D341Med (cell line): ENCODE data around the gene CFAP77.

Source experiments
- DNase-seq: peaks from one replicate; pipeline ENCODE4 v3.0.0; 2012; ENCODE audit warnings: low spot score

Gene CFAP77

DNA sequence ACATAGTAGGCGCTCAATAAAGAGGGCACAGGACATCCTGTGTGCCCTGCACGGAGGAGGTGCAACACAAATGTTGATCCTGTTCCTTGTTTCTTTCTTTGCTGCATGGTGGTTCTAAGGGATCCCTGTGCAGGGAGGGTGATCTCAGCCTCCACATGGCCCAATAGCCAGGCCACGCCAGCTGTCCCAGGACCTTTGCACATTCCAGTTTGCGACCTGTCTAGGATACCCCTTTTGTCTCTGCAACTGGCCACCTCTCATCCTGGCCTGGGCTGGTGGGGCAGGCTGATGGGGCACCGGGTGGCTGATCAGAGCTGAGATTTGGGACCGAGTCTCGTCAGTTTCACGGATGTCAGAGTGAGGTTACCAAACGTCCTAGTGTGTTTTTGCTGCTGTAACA is 79.5 kb downstream of the CFAP77 start:
- no peak for DNase-seq

GRCh38 chr9:132494857-132495256 is 84.8 kb downstream of the CFAP77 start:
- DNase-seq = no peak

DNA sequence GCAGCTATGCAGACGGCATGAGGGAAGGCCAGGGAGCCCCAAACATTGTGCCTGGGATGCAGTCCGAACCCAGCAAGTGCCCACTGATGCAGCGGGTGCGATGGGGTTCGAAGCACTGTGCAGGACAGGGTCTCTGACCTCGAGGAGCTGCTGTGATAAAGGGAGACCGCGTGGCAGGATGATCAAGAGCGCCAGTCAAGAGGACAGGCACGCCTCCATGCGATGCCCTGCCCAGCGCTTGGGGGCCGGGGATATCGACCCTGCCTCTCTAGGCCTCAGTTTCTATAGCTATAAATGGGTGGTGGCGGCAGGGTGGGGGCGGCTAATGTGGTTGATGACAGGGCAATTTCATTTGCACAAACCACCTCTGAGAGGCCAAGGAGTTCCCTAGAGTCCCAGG is 87.7 kb downstream of the CFAP77 start:
- no peak for DNase-seq

GRCh38 chr9:132498531-132499210 is 88.7 kb downstream of the CFAP77 start:
- no peak for DNase-seq

GRCh38 chr9:132499251-132499650 is 89.2 kb downstream of the CFAP77 start:
- no peak for DNase-seq

DNA sequence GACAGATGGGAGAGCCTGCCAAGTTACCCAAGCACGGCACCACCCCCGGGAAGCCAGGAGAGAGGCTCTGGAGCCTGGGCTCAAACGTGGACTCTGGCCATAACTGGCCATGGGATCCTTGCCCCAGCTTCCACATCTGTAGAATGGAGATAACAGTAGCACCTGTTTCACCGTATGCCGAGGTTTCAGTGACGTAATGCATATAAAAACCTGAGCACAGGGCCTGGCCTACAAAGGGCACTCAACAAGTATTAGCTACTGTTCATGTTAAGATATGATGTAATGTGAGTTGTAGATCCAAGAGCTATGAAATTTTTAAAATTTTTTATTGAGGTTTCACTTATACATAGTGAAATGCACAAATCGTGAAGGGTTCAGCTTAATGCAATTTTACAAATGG is 90.2 kb downstream of the CFAP77 start:
- DNase-seq = no peak

- DNase-seq = no peak
Measured at GRCh38 chr9:132502480-132502879, 92.5 kb downstream of the CFAP77 start.

DNA sequence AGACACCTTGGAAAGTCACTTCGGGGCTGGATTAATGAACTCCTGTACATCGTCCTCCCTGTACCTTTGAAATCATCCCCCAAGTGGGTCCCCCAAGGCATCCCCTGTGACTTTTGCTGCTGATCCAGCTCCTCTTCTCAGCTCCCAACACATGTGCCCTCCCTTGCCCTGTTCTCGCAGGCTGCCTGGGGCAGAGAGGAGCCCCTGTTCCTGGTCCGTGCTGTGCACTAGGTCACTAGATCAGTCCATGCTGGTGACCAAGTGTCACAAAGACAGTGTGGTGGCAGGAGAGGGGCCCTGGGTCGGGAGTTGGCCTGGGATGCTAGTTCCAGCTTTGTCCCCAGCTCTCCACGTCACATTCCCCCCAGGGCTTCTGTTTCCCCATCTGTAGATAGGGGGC is 93.1 kb downstream of the CFAP77 start:
- DNase-seq = no peak

- DNase-seq = no peak
Measured at GRCh38 chr9:132504488-132504887, 94.5 kb downstream of the CFAP77 start.

DNA sequence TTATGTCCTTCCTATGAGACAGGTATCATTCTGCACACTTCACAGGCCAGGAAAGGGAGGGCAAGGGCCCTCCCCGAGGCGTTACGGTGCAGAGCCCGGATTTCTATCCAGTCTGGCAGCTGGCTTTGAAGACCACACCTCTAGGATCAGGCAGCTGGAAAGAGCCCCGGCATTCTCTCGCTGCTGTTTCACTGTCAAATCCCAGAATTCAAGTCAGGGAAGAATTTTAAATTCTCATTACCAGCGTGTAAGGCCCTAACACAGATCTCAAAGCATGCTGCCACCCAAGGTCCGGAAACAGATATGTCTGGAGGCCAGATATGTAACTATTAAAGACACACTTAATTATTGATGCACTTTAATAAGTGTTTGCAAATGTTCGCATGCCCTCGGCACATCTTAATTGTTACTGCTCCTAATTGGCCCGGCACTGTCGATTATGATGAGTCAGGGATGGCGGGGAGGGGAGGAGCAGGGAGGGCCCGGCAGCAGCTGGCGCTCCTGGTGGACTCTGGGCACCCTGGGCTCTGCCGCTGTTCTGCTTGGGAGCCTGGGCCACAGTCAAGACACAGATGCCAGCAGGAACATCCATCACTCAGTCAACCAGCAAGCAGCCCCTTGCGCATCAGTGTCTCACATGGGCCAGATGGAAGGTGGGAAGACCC is 96.1 kb downstream of the CFAP77 start:
- no peak for DNase-seq

- DNase-seq = no peak
Measured at GRCh38 chr9:132506977-132507669, 97.1 kb downstream of the CFAP77 start.

DNA sequence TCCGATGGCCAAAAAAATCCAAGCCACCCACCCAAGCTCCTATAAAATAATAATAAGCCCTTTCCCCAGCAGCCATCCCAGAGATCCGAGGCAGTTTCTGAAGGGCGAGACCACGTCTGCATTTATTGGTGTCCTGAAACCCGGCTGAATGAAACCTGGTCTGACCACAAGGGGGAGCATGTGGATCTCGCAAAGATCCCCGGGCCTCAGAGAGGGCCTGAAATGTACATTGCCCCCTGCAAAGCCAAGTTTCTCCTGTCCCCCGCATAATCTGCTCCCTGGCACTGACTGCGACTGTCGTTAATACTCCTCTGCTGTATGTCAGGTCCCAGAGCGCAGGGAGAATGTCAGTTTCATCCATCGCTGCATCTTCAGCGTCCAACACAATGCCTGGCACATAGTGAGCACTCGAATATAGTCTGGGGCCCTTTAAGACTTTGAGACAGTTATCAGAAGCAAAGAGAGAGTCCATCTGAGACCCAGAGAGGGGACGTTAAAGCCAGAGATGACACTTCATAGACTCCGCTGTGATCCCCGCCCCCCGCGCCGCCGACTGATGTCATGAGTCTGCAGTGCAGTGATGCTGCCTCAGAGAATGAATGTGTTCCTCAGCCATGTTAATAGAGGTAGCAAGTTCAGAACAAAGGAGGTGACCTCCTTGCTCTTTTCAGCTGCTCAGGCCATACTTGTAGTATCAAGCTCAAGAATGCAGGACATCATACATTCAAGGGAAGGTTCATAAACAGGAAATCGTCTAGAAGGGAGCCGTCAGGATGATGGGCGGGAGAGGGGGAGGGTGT is 97.9 kb downstream of the CFAP77 start:
- peak; percentile 88 for DNase-seq

DNA sequence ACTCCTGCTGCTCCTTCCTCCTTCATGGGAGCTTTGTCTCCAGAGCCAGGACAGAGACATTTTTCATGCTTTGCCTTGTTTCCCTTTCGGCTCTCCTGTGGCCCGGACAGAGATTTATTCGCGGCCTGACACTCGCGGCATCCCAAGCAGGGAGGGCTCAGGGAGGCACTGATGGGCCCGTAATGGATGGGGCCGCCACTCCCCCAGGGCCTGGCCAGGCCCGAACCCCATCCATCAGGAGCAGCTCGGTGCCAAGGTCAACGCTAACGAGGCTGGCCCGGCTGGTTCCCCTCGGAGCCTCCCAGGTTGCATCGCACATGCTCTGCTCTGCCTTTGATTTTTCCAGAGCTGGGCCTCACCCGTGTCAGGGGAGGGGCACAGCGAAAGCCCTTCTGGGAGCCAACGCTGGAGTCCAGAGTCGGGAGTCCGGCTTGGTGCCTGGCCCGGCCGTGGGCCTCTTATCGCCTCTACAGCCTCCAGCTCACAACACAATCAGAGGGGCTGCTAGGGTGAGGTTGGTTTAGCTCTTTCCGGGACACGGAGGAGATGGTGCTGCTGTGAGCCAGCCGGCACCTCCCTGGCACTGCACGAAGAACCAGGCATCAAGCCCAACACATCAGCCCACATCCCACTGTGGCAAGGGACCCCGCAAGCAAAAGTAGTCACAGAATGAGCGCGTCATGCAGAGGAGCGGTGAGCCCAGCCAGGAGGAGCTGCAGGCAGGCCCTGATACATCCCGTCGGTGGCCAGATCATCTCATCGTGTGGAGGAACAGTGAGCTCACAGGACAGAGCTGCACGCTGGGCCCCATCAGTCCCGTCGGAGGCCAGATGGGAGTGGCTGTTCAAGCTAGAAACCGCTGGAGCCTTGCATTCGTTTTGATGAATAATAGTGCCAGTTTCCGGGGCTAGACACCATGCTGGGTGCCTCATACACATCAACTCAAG is 100.2 kb downstream of the CFAP77 start:
- no peak for DNase-seq

GRCh38 chr9:132511191-132511999 is 101.4 kb downstream of the CFAP77 start:
- no peak for DNase-seq

DNA sequence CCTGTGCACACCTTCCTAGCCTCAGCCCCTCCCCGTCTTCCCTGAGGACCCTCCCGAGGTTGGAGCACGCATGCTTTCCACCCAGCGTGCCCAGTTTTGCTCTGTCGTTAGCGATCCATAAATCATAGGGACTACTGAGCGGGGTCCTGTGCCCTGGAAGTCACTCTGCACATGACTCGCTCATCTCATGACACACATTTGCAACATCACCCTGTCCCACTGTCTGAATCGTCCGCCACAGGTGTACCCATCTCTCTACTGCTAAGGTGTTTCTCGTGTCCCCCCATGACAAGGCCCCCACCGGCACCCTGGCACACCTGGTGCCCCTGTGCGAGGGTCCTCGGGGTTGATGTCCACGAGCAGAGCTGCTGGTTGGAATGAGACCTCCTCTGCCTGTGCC is 103.4 kb downstream of the CFAP77 start:
- no peak for DNase-seq

DNA sequence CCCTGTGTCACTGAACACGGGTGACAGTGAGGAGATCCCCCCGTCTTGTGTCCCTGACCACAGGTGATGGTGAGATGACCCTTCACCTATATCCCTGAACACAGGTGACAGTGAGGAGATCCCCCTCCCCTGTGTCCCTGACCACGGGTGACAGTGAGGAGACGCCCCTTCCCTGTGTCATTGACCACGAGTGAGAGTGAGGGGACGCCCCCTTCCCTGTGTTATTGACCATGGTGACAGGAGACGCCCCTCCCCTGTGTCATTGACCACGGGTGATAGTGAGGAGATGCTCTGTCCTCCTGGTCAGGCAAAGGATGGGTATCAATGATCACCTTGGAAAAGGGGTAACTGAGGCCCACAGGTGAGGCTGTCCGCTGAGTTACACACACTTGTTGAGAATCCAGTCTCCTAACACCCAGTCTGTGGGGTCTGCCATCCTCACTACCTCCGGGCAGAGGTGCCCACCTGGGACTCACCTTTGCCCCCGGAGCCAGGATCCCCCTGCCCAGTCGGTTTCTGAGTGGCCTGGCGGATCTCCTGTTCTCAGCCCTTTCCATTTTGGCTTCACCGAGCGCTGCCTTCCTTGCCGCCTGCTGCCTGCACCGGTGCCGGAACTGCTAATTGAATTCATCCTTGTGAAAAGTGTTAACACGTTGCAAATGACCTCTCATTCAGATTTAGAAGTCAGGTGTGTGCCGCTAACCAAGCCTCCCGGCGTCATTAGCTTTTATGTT is 104.2 kb downstream of the CFAP77 start:
- DNase-seq = no peak

GRCh38 chr9:132514821-132515220 is 104.8 kb downstream of the CFAP77 start:
- no peak for DNase-seq

GRCh38 chr9:132516301-132516700 is 106.3 kb downstream of the CFAP77 start:
- DNase-seq = no peak

GRCh38 chr9:132516911-132517310 is 106.9 kb downstream of the CFAP77 start:
- DNase-seq = no peak
